Activated gamma-delta T cell (primary cell): ENCODE results near the gene GRM1.

Source experiments
- DNase-seq: peaks from one replicate; lab custom pipeline; 2025; lab: John Stamatoyannopoulos, UW

The GRM1 gene

DNA sequence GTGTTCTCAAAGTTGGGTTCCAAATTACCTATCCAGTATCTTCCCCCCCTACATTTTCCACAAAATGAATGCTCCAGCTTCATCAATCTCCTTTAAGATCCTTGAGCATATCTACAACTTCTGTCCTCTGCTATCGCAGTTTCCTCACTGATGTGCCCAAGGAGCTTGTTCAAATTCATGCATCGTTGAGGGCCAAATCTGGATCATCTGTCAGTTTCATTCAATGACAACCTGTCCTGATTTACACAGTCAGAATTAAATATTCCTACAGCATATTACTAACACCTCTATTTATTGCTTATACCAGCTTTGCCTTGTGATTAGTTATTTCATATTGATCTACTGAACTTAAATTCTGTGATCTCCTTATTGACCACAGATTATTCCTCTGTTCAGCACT, 68.7 kb downstream of the GRM1 start:
- DNase-seq, result no peak

DNA sequence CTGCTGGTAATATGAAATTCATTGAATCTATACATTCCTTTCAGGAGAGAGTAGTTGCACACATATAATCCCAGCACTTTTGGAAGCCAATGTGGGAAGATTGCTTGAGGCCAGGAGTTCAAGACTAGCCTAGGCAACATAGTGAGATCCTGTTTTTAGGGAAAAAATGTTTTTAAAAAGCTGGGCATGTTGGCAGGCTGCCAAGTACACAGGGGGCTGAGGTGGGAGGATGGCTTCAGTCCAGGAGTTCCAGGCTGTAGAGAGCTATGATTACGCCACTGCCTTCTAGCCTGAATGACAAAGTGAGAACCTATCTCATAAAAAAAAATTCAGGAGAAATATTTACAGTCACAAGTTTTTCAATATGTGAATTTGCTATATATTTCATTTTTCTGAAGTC, 71.9 kb downstream of the GRM1 start:
- DNase-seq, result no peak

DNA sequence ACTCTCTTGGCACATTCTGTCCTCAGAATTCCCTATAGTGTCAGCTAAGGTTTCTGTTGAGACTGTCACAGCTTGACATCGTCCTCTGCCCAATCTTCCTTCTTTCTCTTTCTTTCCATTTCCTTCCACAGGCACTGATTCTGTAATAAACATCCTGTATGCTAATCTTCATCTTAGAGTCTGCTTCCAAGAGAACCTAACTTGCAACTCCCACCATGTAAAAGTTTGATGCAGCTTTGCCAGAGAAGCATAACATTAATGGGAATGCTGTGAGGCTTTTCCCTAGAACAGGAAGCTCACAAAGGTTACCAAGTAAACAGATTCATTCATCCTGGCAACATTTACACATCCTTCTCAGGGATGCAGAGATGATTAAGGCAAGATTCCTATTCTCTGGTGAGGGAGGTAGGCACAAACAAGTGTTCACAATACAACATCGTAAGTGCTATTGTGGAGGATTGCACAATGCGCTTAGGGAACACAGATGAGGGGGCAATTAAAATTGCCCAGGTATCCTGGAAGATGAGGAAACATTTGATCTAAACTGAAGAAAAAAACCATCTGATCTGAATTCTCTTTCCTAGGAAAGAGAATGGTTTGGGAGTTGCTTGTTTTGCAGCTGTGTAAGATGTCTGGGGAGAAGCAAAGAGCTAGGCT, 74.7 kb downstream of the GRM1 start:
- DNase-seq, result no peak

DNA sequence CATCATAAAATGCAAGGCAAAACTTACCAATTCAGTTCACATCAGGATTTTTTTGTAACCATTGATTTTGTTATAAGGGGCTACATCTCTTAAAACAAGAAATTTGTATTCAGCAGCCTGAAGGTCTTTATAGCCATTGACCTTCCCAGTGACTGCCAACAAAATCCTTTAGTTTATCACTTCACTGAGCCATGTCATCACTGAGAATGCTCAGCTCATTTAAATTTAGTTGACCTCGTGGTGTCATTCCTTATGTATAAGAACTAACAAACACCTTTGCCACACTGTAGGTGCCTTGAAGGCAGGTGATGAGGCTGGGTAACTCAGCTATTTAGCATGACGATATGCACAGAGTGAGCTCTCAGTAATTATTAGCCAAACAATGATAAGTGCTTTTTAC, 77.7 kb downstream of the GRM1 start:
- no peak for DNase-seq

DNA sequence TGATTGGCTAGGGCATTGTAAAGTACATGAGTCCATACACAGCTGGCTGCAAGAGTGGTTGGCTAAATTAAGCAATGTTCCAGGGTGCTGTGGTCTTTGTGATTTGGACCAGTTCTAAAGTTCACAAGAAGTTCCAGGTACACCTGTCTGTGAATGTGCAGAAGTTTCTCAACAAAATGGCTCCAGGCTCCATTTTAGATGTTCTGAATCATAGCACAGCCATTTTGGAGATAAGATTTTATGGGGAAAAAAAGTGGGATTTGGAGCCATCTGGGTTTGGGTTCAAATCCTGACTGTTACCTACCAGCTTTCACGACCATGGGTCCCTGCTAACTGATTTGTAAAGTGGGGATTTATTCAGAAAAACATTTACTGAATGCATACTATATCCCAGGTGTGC, 82.1 kb downstream of the GRM1 start:
- no peak for DNase-seq

DNA sequence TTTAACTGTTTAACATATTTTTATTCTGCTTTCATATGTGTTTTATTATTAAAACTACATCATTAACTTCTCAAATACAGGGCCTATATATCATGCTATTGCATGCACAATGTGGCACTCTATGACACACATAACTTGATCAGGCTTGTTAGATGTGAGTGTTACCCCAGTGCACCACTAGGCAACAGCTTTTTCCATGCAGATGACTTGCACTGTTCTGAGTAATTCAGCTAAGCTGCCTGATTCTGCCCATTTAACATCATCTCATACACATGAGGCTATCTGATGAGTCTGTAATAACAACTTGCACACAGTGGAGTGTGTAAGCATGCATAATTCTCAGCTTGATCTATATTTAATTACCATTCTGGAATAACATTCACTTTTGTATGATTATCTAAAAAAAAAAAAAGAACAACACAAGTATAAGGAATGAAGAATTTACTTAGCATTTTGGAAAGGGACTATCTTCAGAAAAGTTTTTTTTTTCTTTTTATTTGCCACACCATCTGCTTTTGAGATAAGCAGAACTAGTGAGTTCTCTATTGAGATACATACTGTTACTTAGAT, 83.1 kb downstream of the GRM1 start:
- no peak for DNase-seq

DNA sequence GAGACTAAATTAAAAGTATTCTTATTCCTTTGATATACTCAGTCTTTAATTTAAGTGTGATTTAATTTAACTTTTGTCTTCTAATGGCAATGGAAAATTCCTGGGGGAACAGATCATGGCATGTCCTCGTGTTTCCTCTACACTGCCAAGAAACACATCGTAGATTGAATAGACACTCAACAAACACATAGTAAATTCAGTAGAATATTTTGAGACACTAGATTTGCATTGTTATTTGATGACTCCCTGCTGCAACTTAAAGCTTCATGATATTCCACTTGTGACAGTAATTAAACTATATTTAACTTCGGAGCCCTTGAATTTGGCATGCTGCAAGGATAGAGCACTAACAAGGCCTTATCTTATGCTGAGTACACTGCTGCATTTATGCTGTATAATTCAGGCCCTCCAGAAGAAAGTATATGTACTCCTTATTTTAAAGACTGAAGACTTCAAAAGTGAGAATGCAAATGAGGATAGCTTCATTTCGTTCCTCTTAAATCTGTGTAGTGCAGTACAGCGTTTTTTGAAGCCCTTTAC, 84.3 kb downstream of the GRM1 start:
- DNase-seq, result no peak

DNA sequence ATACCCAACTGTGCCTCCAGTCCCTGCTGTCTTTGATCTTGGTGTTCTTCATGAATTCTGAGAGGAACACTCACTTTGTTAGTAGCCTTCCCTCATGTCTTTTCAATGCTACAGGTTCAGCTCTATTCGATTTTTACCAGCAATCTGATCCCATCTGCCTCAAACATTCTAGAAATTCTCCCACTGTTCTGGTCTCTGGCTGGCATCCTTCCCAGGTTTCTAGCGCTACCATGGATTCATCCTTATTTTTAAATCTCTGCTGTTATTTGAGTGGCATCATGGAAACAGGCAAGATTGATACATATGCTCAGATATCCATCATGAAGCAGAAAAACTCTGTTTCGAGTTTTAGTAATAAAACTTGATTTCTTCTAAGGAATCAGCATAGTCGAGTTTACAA, 94.8 kb downstream of the GRM1 start:
- DNase-seq, result no peak

DNA sequence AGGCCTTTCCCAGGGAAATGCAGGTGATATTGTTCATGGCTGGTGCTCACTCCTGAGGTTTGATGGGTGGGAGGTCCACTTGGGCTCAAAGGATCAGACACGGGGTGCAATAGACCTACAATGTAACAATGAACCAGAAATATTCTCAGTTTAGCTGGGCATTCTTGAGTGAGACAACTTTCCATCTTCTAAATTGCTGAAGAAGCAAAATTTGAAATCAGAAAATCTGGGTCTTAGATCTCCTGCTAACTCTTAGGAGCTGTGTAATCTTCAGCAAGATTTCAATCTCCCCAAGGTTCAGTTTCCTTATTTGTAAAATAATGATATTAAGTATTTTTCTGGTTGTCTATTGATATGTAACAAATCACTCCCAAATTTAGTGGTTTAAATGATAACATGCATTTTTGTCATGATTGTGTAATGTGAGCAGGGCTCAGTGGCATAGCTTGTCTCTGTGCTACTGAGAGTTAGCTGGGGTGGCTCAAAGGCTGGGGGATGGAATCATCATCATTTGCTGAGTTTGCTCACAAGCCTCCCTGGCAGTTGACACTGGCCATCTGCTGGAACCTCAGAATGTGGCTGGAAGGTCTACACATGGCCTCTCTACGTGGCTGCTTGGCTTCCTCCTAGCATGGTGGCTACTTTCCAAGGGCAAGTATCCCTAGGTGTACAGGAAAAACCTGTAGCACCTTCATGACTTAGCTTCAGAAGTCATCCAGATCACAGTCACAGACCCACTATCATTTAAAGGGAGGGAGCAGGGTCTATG, 98.8 kb downstream of the GRM1 start:
- no peak for DNase-seq

DNA sequence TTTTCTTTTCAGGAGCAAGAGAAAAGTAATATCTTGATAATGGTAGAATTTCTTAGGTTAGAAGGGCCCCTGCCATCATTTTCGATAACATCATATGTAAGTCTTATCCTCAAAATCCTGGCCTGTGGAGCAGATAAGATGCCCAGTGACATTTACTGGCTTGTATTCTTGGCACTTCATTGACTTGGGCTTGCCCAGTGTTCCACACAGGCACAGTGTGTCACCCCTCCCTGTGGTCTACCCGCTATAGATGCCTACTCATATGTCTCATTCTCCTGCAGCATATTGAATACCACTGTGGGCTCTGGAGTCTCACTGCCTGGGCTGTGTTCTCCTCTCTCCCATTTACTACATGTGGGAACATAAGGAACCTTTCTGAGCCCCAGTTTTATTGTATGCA, 105.0 kb downstream of the GRM1 start:
- no peak for DNase-seq

DNA sequence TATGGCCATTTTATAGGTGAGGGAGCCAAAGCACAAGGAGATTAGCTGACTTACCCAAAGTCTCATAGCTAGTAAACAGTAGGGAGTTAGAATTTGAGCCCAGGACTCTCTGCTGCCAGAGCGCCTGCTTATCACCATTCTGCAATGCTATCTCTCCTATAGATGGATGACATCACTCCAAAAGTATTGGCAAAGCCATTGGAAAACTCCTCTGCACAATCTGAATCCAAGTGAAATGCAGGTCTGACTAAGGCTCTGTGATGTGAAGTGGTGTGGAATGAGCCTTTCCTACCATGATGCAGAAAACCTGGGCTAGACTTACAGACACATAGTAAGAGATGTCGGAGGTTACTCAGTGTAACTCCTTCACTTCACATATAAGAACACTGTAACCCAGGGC, 106.3 kb downstream of the GRM1 start:
- no peak for DNase-seq

DNA sequence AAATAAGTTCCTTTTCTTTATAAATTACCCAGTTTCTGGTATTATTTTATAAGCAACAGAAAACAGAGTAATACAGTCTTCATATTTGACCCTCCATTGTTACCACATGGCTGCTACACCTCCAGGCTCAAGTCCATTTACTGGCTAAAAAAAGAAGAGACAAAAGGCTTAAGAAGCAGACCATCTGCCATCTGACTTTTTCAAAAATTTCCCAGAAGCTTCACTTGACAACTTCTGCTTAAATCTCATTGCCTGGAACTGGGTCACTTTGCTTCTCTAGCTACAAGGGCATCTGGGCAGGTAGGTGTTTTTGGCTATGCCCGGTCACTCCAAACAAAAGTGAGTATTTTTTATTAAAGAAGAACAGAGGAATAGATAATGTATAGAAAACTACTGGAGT, 118.0 kb downstream of the GRM1 start:
- no peak for DNase-seq

DNA sequence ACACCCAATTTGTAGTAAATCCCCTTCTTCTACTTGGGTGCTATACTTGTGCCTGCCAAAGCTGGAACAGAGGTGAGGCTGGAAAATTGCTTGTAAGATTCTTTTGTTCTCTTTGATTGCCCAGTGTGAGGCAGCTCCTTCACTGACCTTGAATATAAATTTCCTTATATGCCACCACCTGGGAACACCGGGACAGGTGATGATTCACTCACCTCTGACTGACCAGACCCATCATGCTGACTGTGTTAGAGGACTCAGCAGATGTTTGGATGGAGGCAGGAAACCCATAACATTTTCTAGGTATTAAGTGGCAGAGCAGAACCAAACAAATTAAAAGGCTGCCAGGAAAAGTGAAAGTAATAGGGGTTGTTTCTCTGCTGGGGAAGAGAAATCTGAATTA, 120.9 kb downstream of the GRM1 start:
- DNase-seq, result no peak

DNA sequence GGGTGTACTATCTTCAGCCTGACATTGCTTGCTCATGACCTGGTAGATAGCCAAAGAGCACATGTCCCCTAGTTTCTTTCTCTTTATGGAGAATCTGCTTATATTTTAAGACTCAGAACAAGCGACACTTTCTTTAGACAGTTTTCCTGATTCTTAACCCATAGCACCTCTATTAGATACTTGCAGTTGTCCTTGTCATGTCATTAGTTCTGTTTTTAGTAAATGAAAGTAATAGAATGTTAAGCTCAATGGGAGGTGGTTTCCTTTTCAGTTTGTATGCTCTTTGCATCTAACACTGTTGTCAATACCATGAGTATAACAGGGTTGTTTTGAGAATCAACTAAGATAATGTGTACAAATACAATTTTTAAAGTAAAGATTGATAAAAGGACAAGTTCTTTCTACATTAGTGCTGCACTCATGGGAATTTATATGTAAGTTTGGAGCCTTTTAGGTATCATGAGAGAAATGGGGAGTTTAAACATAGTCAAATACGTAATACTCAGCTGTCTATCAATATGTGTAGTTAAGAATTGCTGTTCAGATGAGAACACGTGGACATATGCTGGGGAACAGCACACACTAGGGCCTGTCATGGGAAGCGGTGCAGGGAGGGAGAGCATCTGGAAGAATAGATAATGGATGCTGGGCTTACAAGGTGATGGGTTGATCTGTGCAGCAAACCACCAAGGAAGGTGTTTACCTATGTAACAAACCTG, 124.3 kb downstream of the GRM1 start:
- DNase-seq, result no peak

DNA sequence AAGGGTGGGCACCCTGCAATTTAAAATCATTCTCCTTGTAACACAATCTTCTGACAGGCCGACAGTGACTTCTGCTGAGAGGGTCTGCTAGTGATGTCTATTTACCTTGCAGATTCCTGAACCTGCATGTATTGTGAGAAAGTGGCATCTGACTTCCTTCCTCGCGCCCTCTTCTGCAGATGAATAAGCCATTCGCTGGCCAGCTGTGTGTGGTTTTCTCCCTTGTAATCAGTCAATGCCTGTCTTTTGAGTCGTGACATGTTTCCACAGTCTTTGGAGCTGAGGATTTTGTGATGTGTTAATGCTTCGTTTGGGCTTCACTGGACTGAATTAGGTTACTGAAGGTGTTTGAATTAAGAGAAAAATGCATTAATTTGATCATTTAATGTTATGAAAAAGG, 125.3 kb downstream of the GRM1 start:
- no peak for DNase-seq

DNA sequence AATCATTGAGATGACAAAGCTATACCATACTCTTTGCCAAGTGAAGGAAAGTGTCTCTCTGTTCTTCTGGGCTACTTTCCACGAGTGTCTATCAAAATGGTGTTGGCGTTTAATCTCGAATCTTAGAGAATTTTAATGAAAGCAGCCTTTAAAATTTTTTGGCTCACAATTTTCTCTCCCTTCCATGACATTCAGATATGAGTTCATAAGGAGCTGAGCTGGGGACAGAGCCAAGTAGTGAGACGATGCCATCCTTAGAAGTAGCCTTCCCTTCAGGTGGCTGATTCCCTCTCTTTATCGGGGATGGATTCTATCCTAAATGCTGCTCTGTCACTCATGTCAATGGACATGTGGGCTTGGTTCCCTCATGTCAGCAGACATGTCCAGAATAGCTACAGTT, 132.8 kb downstream of the GRM1 start:
- no peak for DNase-seq

DNA sequence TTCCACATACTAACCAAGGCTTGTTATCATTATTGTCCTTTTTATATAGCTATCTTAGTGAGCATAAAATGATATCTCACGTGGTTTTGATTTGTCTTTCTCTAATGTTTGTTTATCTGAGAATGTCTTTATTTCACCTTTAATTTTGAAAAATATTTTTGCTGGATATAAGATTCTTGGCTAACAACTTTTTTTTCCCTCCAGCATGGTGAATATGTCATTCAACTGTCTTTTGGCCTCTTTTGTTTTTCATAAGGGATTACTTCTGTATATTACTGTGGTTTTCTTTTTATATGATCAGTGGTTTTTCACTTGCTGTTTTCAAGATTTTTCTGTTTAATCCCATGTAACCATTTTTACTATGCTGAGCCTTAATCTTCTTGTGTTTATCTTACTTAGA, 141.0 kb downstream of the GRM1 start:
- DNase-seq, result no peak

DNA sequence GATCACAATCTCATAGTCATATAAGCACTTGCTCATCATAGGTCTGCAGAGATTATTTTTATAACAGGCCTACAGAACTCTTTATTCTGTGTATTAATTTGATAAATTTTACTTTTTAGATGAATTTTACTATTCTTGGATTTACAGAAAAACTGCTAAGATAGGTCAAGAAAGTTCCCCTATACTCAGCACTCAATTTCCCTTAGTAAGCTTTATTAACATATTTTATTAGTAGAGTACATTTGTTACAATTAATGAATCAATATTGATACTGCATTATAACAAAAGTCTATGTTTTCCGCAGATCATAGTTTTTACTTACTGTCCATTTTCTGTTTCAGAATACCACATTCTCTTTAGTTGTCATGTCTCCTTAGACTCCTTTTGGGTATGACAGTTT, 148.9 kb downstream of the GRM1 start:
- no peak for DNase-seq

DNA sequence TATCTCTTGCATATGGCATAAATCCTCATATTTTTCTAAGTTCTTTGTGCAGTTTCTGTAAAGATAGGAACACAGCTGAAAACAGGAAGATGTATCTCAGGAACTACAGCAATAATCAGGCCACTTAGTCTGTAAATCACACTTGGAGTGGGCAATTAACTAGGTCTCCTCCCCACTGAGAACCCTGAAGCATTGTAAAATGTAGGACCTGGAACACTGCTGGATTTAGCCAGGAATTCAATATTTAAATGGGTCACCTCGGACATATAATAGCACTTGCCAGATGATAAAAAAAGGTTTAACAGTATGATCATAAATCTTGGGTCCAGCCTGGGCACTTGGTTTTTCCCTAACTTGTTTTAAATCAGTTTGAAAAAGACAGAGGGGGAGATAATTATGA, 155.0 kb downstream of the GRM1 start:
- no peak for DNase-seq

DNA sequence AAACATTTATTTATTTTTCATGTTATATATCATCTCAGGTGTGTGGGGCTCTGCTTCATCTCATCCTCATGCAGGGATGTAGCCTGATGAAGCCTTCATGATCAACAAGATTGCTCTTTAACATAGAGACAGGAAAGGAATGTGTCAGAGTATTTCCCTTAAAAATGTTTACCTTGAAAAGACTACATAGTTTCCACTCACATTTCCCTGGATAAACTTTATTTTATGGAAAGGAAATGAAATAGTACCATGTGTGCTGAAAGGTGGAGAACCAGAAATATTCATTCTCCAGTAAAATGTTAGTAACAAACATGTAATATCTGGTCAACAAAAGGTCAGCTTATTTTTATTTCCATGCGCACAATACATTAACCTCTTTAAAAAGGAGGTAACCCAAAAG, 155.8 kb downstream of the GRM1 start:
- DNase-seq, result no peak

DNA sequence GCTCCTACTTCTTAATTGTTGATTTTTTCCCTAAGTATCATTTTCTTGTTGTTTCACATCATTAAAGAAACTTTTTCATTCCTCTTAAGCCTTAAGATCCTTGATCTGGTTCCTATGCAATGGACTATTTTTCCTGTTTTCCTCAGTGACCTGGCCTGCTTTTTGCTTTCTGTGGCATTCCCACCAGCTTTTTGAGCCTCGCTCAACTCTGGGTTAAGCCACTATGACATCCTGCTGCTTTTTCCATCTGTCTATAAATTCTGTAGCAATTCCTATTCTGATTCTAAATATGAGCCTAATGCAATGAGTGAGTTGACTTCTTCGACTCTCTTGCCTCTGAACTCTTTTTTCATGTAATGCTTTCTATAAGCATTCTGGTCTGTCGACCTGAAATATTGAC, 160.3 kb downstream of the GRM1 start:
- no peak for DNase-seq

DNA sequence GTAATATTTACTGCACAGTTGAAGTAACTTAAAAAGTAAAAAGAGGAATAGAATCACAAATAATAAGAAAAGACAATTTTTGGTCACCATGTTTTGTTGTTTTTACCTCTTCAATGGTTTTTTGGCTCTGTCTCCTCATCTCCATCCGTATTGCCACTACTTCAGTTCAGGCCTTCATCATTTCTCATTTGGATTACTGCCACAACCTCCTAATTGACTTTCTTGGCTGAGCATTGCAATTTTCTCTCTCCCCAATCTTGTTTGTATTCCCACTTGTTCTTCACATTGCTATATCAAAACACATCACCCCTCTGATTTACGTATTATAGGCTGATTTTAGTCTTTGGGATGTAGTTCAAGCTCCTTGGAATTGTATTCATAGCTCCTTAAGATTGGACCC, 161.7 kb downstream of the GRM1 start:
- DNase-seq, result no peak

DNA sequence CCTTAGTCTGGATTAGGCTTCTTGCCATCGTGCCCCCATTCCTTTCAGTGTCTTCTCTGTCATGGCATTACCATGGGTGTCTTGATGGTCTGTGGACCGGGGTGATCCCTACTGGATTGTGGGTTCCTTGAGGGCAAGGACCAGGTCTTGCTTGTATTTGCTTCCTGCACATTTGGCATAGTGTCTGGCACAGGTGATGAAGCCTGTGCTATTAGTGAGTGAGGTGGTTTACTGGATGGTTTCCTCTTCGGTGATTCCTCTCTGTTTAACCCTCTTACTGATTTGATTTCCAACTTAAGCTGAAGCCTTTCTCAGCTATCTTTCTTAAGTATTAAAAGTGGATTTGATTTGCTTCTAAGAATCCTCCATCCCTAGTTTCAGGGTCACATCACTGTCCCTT, 162.3 kb downstream of the GRM1 start:
- no peak for DNase-seq
